ENCODE results near the gene NLRC3.
"Not testable (repeated sequence)": the region's sequence is repeated elsewhere in the genome, so short reads cannot be mapped to it uniquely, and the experiment has no call there.

The NLRC3 gene

DNA sequence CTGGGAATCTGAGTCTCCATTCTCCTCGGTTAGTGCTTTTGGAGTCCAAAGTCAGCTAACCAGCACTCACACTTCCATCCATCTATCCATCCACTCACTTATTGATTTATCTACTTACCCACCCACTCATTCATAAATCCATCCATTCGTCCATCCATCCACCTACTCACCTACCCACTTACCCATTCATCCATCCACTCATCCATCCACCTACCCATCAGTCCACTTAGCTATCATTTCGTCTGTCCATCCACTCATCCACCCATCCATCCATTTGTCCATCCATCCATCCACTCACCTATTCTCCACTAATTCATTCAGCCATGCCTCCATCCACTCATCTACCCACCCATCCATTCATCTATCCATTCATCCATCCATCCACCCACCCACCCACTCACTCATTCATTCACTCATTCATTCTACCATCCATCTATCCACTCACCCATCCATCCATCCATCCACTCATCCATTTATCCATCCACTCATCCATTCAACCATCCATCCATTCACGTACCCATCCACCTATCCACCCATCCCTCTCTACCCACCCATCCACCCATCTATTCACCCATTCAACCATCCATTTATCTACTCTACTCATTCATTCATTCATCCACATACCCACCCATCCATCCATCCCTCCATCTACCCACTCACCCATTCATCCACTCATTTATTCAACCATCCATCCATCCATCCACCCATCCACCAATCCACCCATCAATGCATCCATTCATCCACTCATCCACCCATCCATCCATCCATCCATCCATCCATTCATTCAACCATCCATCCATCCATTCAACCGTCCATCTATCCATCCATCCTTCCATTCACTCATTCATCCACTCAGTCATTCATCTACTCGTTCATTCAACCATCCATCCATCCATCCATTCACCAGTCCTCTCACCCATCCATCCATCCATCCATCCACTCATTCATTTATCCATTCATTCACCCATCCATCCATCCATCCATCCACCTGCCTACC, 26.1 kb downstream of the NLRC3 start:
- H3K4me3 ChIP-seq (ENCODE audit: low read depth, low read length) = no peak overlapping the region

GRCh38 chr16:3549906-3550305, 27.3 kb downstream of the NLRC3 start:
- H3K4me3 ChIP-seq (ENCODE audit: low read depth, low read length) = no peak overlapping the region

GRCh38 chr16:3548859-3549258, 28.3 kb downstream of the NLRC3 start:
- no peak overlapping the region for H3K4me3 ChIP-seq (ENCODE audit: low read depth, low read length)

DNA sequence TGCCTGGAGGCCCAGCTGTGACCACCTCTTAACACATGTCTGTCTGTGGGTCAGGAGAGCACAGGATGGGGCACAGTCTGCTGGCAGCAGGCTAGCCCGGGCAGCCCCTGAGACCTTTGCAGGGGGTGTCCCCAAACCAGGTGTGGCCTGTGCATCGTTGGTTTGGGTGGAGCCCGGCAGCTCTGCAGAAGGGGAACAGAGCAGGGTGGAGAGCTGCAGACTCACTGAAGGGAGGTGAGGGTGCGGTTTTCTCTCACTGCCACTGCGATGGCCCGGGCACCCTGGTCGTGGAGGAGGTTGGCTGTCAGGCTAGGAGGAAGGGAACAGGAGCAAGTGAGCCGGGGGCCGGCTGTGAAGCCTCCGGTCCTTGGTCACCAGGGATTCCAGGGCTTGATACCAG, 28.8 kb downstream of the NLRC3 start:
- H3K4me3 ChIP-seq (ENCODE audit: low read depth, low read length) = no peak overlapping the region

GRCh38 chr16:3546986-3547682, 30.1 kb downstream of the NLRC3 start:
- no peak overlapping the region for H3K4me3 ChIP-seq (ENCODE audit: low read depth, low read length)

DNA sequence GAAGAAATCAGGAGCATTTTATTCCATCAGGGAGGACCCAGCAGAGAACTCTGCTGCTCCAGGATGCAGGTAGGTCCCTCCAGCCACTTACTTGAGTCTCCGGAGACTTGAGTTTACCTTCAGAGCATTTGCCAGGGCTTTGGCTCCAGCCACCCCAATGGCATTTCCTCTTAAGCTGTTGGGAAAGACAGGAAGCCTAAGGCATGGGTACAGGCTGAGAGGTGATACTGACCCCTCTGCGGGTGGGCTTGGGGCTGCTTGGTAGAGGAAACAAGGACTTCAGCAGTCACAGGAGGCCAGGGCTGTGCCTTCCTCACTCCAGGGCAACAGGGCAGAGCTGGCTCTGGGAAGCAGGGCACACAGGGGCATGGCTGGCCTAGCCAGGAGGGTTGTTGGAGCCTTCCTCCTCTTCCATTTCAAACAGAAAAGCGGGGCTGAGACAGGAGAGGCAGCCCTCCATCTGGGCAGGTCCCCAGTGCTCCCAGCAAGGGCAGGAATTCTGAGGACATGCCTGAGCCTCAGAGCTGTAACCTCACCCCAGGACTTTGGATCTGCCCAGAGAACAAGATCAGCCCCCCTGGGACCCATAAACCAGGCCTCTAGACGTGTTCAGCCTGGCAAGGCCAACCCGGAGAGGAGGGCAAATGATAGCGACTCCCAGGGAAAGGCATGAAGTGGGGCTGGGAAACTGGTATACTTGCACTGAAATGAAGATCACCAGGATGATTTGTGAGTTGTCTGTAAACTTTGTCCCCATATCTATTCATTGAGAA, 34.4 kb downstream of the NLRC3 start:
- no peak overlapping the region for H3K4me3 ChIP-seq (ENCODE audit: low read depth, low read length)

DNA sequence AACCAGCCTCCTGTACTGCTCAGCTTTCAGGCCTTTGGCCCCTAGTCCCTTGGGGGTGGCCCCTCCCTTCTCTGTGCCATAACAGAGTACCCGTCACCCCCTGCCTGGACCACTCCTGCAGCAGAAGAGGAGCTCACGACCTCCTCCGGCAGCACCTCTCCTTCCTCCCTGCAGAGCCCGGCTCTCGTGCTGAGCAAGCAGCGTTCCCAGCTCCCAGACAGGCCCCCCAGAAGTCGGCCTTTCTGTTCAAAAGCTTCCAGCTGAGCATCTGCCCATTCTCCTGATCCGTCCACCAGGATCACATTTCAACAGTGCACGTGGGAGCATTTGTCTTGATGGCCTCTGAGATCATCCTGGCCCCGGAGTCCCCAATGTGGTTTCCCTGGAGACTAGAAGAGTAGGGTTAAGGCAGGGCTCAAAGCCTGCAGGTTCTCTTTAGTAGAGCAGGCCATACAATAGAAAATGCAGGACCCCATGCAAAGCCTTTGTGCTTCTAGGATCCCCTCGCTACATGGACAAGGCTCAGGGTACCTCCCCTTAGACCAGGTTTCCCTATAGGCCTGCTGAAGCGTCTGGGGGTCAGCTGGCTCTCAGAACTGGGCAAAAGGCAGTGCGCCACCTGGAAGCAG, 35.6 kb downstream of the NLRC3 start:
- no peak overlapping the region for H3K4me3 ChIP-seq (ENCODE audit: low read depth, low read length)

DNA sequence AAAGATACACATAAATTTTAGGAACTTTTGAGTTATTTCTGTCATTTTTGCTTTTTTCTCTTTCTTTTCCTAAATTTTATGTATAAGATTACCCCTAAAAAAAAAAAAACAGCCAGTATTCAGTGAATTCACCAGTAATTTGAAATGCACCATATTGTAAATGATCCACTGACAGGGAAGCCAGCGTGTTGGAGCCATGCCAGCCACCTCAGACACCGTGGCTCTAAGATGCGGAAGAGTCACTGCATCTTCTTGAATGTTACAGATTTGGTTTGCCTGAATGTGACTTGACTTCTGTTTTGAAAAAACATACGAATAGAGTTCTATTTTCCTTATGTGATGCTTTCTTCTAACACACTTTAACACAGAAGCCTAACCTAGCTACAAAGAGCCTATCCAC, 39.0 kb downstream of the NLRC3 start:
- H3K4me3 ChIP-seq (ENCODE audit: low read depth, low read length) = no peak overlapping the region

- no peak overlapping the region for H3K4me3 ChIP-seq (ENCODE audit: low read depth, low read length)
Observed at GRCh38 chr16:3536851-3537250, 40.4 kb downstream of the NLRC3 start.

GRCh38 chr16:3536271-3536731, 40.9 kb downstream of the NLRC3 start:
- no peak overlapping the region for H3K4me3 ChIP-seq (ENCODE audit: low read depth, low read length)

DNA sequence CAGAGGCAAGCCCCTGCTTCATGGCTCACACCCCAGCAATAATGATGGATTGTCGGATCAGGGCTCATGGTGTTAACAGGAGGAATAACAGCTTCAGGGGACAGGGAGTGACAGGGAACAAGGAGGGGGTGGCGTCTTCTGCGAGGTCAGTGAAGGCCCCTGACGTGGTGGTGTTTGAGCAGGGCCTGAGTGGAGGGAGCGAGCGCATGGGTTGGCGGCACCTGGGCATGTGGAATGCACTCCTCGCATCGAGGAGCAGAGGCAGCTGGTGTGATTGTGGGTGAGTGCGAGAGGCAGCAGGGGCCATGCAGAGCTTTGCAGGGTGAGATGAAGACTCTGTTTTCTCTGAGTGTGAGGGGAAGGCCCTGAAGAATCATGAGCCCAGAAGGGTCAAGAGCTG, 43.1 kb downstream of the NLRC3 start:
- H3K4me3 ChIP-seq (ENCODE audit: low read depth, low read length) = no peak overlapping the region

GRCh38 chr16:3532741-3533140, 44.5 kb downstream of the NLRC3 start:
- H3K4me3 ChIP-seq (ENCODE audit: low read depth, low read length) = no peak overlapping the region

DNA sequence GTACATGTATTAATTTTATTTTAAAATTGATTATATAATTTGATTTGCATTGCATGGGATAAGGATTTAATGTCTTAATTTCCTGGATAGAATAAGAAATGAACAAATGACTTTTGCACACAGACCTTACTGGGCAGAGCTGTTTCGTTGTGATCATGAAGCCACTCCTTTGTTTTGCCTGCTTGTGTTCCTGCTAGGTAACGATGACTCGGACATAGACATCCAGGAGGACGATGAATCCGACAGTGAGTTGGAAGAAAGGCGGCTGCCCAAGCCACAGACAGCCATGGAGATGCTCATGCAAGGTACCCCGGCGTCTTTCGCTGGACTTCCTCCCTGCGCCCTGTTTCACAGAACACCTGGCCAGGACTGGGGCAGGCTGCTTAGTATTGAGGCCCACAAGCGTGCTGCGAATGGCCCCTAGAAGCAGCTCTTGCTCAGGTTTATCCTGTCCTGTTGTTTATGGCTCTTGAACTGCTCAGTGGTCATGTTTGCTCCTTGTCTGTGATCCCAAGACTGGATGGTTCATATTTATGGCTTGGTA, 46.8 kb downstream of the NLRC3 start:
- no peak overlapping the region for H3K4me3 ChIP-seq (ENCODE audit: low read depth, low read length)

DNA sequence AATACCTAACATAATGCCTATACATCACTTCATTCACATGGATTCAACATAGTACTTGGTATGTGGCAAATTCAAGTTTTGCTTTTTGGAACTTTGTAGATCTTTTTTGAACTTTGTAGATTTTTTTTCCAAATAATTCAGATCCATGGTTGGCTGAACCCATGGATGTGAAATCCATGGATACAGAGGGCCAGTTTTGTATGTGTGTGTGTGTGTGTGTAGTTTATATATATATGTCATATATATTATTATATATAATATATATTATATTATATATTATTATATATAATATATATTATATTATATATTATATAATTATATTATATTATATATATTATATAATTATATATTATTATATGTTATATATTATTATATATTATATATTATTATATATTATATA, 48.0 kb downstream of the NLRC3 start:
- H3K4me3 ChIP-seq (ENCODE audit: low read depth, low read length) = no peak overlapping the region

DNA sequence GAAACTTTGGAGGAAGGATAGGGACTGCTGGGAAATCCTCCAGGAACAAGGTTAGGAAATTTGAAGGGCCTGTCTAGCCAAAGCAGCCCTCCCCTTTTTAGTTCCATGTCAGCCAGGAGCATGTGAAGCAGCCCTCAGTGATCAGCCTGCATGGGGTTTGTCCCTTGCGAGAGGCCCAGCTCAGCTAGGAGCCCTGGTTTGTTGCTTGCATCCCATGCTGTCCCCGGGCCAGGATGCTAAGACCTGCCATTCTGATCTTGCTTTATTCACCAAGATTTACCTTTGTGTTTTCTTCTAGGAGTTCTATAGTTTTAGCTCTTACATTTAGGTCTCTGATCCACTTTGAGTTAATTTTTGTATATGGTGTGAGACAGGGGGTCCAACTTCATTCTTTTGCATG, 48.8 kb downstream of the NLRC3 start:
- H3K4me3 ChIP-seq (ENCODE audit: low read depth, low read length) = no peak overlapping the region

DNA sequence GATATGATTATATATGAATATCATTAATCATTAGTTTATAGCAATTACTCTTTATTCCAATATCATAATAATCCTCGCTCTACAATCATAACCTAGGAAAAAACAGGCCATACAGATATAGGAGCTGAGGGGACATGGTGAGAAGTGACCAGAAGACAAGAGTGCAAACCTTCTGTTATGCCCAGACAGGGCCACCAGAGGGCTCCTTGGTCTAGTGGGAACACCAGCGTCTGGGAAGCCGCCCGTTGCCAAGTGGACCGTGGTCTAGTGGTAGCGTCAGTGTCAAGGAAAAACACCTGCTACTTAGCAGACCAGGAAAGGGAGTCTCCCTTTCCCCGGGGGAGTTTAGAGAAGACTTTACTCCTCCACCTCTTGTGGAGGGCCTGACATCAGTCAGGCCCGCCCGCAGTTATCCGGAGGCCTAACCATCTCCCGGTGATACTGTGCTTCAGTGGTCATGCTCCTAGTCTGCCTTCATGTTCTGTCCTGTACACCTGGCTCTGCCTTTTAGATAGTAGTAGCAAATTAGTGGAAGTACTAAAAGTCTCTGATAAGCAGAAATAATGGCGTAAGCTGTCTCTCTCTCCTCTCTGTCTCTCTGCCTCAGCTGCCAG, 49.9 kb downstream of the NLRC3 start:
- not testable (repeated sequence) for H3K4me3 ChIP-seq (ENCODE audit: low read depth, low read length)

- no peak overlapping the region for H3K4me3 ChIP-seq (ENCODE audit: low read depth, low read length)
Observed at GRCh38 chr16:3525951-3526350, 51.3 kb downstream of the NLRC3 start.

- H3K4me3 ChIP-seq (ENCODE audit: low read depth, low read length) = no peak overlapping the region
Observed at GRCh38 chr16:3523281-3523680, 53.9 kb downstream of the NLRC3 start.

DNA sequence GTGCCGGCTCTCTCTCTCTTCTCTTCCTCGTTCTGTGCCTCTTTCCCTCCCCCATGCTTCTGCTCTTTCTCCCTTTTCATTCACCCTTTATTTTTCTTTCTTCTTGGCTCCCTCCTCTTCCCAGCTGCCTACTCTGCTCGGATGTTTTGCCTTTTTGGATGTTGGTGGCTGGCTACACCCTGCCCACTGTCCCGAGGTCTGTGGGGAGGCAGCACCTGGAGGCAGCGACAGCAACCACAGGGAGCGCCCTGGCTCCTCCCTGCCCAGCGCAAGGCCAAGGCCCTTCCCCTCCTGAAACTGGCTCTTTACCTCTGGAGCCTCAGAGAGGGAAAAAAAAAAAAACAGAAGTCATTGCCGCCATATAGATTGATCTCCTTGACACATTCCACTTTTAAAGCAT, 56.4 kb downstream of the NLRC3 start:
- no peak overlapping the region for H3K4me3 ChIP-seq (ENCODE audit: low read depth, low read length)

- no peak overlapping the region for H3K4me3 ChIP-seq (ENCODE audit: low read depth, low read length)
Observed at GRCh38 chr16:3520413-3520812, 56.8 kb downstream of the NLRC3 start.

All from iPS-11a (cell line).